Right lobe of liver (tissue), 6 donors: Measurements from ENCODE around the gene SPCS1. TPM values are rescaled to one million over a fixed set of nuclear protein-coding genes. Genes with fewer than 3 reads are reported as not detected.

Source experiments
- ATAC-seq, 4 donors: fragments of 200-7000 bp; cut with Tn5 transposase; one replicate each; pipeline ENCODE4 v1.9.1; 2020; ENCODE audit warnings: mild to moderate bottlenecking in 4 of 4, moderate library complexity in 4 of 4
- DNase-seq, 3 donors: peaks; one replicate each; pipeline ENCODE4 v3.0.0-alpha.2; 2020
- H3K27ac ChIP-seq, 3 donors: fragments of 200-600 bp; one replicate each; pipeline ENCODE4 v1.8.0; 2022
- H3K27me3 ChIP-seq, 2 donors: fragments of 200-600 bp; one replicate each; pipeline ENCODE4 v1.8.0; 2022
- H3K36me3 ChIP-seq, 4 donors: fragments of 200-600 bp; sonication (generic) in 1 of 4; one replicate each; pipeline versions ENCODE4 v1.5.1 to v1.8.0; 2017 to 2022; ENCODE audit warnings: control low read depth in 1 of 4
- H3K4me1 ChIP-seq, 4 donors: fragments of 200-600 bp; sonication (generic) in 1 of 4; one replicate each; pipeline versions ENCODE4 v1.5.1 to v1.8.0; 2017 to 2022; ENCODE audit warnings: control low read depth in 1 of 4
- H3K4me3 ChIP-seq, 3 donors: fragments of 200-600 bp; one replicate each; pipeline ENCODE4 v1.8.0; 2022
- H3K9me3 ChIP-seq, 4 donors: fragments of 200-600 bp; sonication (generic) in 1 of 4; one replicate each; pipeline versions ENCODE4 v1.5.1 to v1.8.0; 2017 to 2022; ENCODE audit warnings: control low read depth in 1 of 4
- POLR2A ChIP-seq: fragments of 450-650 bp; IDR thresholded peaks from one replicate; pipeline ENCODE4 v1.6.1; 2017; ENCODE audit warnings: antibody characterized with exemption, mild to moderate bottlenecking
- WGBS: methylation state at CpG from one replicate; pipeline ENCODE4 v1.1.6; 2018; ENCODE audit warnings: low coverage, low lambda C conversion rate; ENCODE audit not compliant: insufficient coverage; ENCODE audit errors: missing lambda C conversion rate; 5-methylcytosine and 5-hydroxymethylcytosine counted together
- intact Hi-C, 2 donors: fragments of 100-400 bp; cut with DNase I; formaldehyde crosslinking; loops; one replicate each; pipeline versions ENCODE4 v1.11.2 to v1.14.1; 2022
- total RNA-seq, 6 experiments: library from RNA; depleted of rRNA in 2 of 6; stranded (reverse); fragments of >200 nt in 2 of 6; fragmentation: NEBNext Ultra II Directional in 3 of 6; extraction: Animal tissue kit (Norgen Biotek cat#: 25700) in 3 of 6; gene quantifications; one replicate each; pipeline versions ENCODE4 v1.1.0 to v1.2.4, GENCODE V29; 2016 to 2023
- TF ChIP-seq, protein P1 (sequence below), 4 donors: fragments of 200-600 bp in 3 of 4; fragments of 450-650 bp in 1 of 4; IDR thresholded peaks; one replicate each; pipeline versions ENCODE4 v1.5.1 to v1.8.0; 2016 to 2022; ENCODE audit warnings: antibody characterized with exemption in 4 of 4, mild to moderate bottlenecking in 2 of 4
- donor health status: DM: no; HTN: yes; CAD: no.
- donor health status: DM: no; HTN: no; CAD: no.
- donor health status: DM: no; HTN: no; CAD: no.
- donor health status: DM: no; HTN: yes; CAD: no.
- donor health status: DM: no; HTN: yes; CAD: no.

The SPCS1 gene
- total RNA-seq, 6 experiments from 2014 or later: 60.7 to 193 (median 94.1) TPM

- peak; percentile 81 to 86 (median 82) for ATAC-seq
- peaks cover 0 to 12% (median 5%) of the 10 kb centered on the region in 4 donors for H3K4me1 ChIP-seq
- 74% methylated on average over 3 of the region's 3 CpGs for WGBS
- intact Hi-C loops: loop anchor here in 1 of 2 donors (10.0 kb wide), 1 partner anchor 62 kb away; no protein-coding TSS in a partner anchor
- no peak for DNase-seq
- TF ChIP-seq, protein P1, sequence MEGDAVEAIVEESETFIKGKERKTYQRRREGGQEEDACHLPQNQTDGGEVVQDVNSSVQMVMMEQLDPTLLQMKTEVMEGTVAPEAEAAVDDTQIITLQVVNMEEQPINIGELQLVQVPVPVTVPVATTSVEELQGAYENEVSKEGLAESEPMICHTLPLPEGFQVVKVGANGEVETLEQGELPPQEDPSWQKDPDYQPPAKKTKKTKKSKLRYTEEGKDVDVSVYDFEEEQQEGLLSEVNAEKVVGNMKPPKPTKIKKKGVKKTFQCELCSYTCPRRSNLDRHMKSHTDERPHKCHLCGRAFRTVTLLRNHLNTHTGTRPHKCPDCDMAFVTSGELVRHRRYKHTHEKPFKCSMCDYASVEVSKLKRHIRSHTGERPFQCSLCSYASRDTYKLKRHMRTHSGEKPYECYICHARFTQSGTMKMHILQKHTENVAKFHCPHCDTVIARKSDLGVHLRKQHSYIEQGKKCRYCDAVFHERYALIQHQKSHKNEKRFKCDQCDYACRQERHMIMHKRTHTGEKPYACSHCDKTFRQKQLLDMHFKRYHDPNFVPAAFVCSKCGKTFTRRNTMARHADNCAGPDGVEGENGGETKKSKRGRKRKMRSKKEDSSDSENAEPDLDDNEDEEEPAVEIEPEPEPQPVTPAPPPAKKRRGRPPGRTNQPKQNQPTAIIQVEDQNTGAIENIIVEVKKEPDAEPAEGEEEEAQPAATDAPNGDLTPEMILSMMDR (IDR thresholded peaks at IDR 0.05): peak; percentile 64 to 70 (median 68)
- no peak for TF ChIP-seq POLR2A
- no peaks in the 10 kb centered on the region for H3K9me3 ChIP-seq
- H3K36me3 ChIP-seq: peaks cover 0 to 78% (median 39%) of the 10 kb centered on the region in 4 donors
- H3K4me3 ChIP-seq: no peak overlapping the region
- no peak overlapping the region for H3K27ac ChIP-seq
- H3K27me3 ChIP-seq: no peaks in the 10 kb centered on the region
Observed at GRCh38 chr3:52742418-52743041, 36.6 kb downstream of the SPCS1 start.

DNA sequence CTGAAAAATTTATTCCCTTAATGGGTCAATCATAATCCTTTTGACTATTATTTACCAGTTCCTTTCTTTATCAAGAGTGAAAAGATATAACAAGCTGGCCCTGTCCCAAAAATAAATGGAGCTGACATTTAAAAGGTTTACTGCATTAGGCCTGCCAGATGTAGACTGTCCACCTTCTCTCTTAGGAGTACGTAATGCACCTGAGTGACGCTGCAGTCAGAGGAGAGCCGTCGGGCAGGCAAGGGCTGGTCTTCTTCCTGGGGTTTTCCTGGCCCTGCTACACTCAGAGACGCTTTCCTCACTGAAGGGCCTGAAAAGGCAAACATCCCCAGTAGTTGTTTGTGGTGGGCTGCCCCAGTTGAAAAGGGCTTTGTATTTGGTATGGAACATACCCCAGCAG is 37.2 kb downstream of the SPCS1 start:
- TF ChIP-seq, protein P1 (IDR thresholded peaks at IDR 0.05): no peak
- H3K27ac ChIP-seq: no peak overlapping the region
- no peaks in the 10 kb centered on the region for H3K27me3 ChIP-seq
- H3K4me3 ChIP-seq: no peak overlapping the region
- DNase-seq: no peak
- intact Hi-C loops: loop anchor here in 1 of 2 donors (10.0 kb wide), 1 partner anchor 62 kb away; no protein-coding TSS in a partner anchor
- peak in 1 of 4 donors; percentile 28 for ATAC-seq
- peaks cover 0 to 12% (median 5%) of the 10 kb centered on the region in 4 donors for H3K4me1 ChIP-seq
- 89% methylated on average over 5 of the region's 5 CpGs for WGBS
- H3K36me3 ChIP-seq: peaks cover 0 to 78% (median 39%) of the 10 kb centered on the region in 4 donors
- no peaks in the 10 kb centered on the region for H3K9me3 ChIP-seq

DNA sequence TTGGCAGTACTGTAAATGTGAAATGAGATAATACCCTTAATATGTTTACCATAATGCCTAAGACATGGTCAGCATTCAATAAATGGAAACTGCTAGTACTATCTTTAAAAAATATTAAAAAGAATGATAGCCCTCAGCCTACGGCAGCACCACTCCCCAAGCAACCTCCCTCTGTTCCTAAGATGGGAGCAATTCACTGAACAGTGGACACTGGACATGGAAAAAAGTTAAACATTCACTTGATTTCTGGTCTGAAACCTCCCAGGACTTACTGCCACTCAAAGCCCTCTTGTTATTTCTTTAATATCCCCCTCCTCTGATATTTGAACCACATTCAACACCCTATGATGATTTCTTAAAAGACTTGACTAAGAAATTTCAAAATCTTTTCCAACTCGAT is 37.8 kb downstream of the SPCS1 start:
- 63% methylated on average over 2 of the region's 2 CpGs for WGBS
- Histone ChIP-seq H3K4me1 (peaks cover 0 to 12% (median 5%) of the 10 kb centered on the region in 4 donors), H3K9me3 (no peaks in the 10 kb centered on the region), H3K27ac (no peak overlapping the region), H3K36me3 (peaks cover 0 to 80% (median 39%) of the 10 kb centered on the region in 4 donors), H3K4me3 (no peak overlapping the region), H3K27me3 (no peaks in the 10 kb centered on the region)
- intact Hi-C loops: loop anchor here in 1 of 2 donors (10.0 kb wide), 1 partner anchor 61 kb away; no protein-coding TSS in a partner anchor
- TF ChIP-seq, protein P1 (IDR thresholded peaks at IDR 0.05): no peak
- DNase-seq (no peak), ATAC-seq (peak; percentile 67 to 71 (median 68))

- Histone ChIP-seq H3K4me1 (peaks cover 0 to 11% (median 0%) of the 10 kb centered on the region in 4 donors), H3K4me3 (no peak overlapping the region), H3K36me3 (peaks cover 0 to 63% (median 22%) of the 10 kb centered on the region in 4 donors), H3K9me3 (no peaks in the 10 kb centered on the region), H3K27ac (peak overlapping the region in 1 of 3 donors; percentile 22), H3K27me3 (no peaks in the 10 kb centered on the region)
- ATAC-seq (peak in 3 of 4 donors; percentile 17 to 68 (median 52)), DNase-seq (no peak)
- TF ChIP-seq, protein P1 (IDR thresholded peaks at IDR 0.05): no peak
- TF ChIP-seq POLR2A: no peak
- WGBS: 67% methylated on average over 3 of the region's 3 CpGs
- intact Hi-C loops: no loop called here
Observed at GRCh38 chr3:52752045-52752660, 46.2 kb downstream of the SPCS1 start.
